Mesendoderm (in vitro differentiated cells): ENCODE data around the gene KRT77.

Experiments used
- DNase-seq: peaks from one replicate; pipeline ENCODE4 v3.0.0; 2013
- H2AK5ac ChIP-seq: 2 replicates; pipeline ENCODE4 v1.6.1; 2013; ENCODE audit warnings: low read length, inconsistent platforms
- H2BK120ac ChIP-seq: 2 replicates; pipeline ENCODE4 v1.6.1; 2013; ENCODE audit warnings: low read depth, mild to moderate bottlenecking, low read length, moderate library complexity, mixed read lengths
- H2BK15ac ChIP-seq: replicated peaks from 2 replicates; pipeline ENCODE4 v1.6.1; 2013; ENCODE audit warnings: low read depth, mild to moderate bottlenecking, moderate library complexity
- H2BK5ac ChIP-seq: 2 replicates; pipeline ENCODE4 v1.6.1; 2013; ENCODE audit warnings: low read length, inconsistent platforms
- H3K18ac ChIP-seq: 2 replicates; pipeline ENCODE4 v1.6.1; 2013; ENCODE audit warnings: mild to moderate bottlenecking, low read length, mixed read lengths
- H3K23ac ChIP-seq: one replicate; pipeline ENCODE4 v1.6.1; 2013; ENCODE audit warnings: low read length
- H3K27ac ChIP-seq: 2 replicates; pipeline ENCODE4 v1.5.1; 2013; ENCODE audit warnings: low read depth, mild to moderate bottlenecking, inconsistent platforms, low read length, moderate library complexity
- H3K27me3 ChIP-seq: 2 replicates; pipeline ENCODE4 v1.6.1; 2013; ENCODE audit warnings: low read length, control low read depth, mild to moderate bottlenecking, inconsistent platforms; ENCODE audit not compliant: insufficient read depth, poor library complexity
- H3K36me3 ChIP-seq: 2 replicates; pipeline ENCODE4 v1.6.1; 2013; ENCODE audit warnings: low read length, inconsistent platforms; ENCODE audit not compliant: control insufficient read depth, insufficient read depth
- H3K4ac ChIP-seq: one replicate; pipeline ENCODE4 v1.6.1; 2013; ENCODE audit warnings: low read depth, mild to moderate bottlenecking, low read length, moderate library complexity
- H3K4me1 ChIP-seq: 2 replicates; pipeline ENCODE4 v1.6.1; 2013; ENCODE audit warnings: low read depth, low read length, inconsistent platforms; ENCODE audit not compliant: control insufficient read depth
- H3K4me2 ChIP-seq: 2 replicates; pipeline ENCODE4 v1.6.1; 2013; ENCODE audit warnings: low read length
- H3K4me3 ChIP-seq: 2 replicates; pipeline ENCODE4 v1.5.1; 2013; ENCODE audit warnings: mild to moderate bottlenecking, low read length
- H3K56ac ChIP-seq: one replicate; pipeline ENCODE4 v1.6.1; 2013; ENCODE audit warnings: low read length
- H3K79me1 ChIP-seq: 2 replicates; pipeline ENCODE4 v1.6.1; 2013; ENCODE audit warnings: low read length, inconsistent platforms
- H3K79me2 ChIP-seq: 2 replicates; pipeline ENCODE4 v1.6.1; 2013; ENCODE audit warnings: mild to moderate bottlenecking, low read length; ENCODE audit not compliant: control insufficient read depth, insufficient read depth
- H3K9ac ChIP-seq: 2 replicates; pipeline ENCODE4 v1.6.1; 2013; ENCODE audit warnings: low read length, inconsistent platforms
- H4K5ac ChIP-seq: one replicate; pipeline ENCODE4 v1.6.1; 2013; ENCODE audit warnings: low read length
- H4K8ac ChIP-seq: one replicate; pipeline ENCODE4 v1.6.1; 2013; ENCODE audit warnings: low read depth, mild to moderate bottlenecking, control low read depth, low read length, moderate library complexity
- WGBS: extraction: QIAGEN DNeasy Blood & Tissue Kit; methylation state at CpG from one replicate; pipeline ENCODE4 v1.1.7; 2013; ENCODE audit warnings: low lambda C conversion rate, missing lambda C conversion rate; ENCODE audit not compliant: insufficient coverage; ENCODE audit errors: extremely low coverage; 5-methylcytosine and 5-hydroxymethylcytosine counted together

The KRT77 gene

GRCh38 chr12:52680363-52680762, 23.0 kb downstream of the KRT77 start, which contains the start of gene KRT1:
KRT1 (minus strand) TSS chr12:52680407; CDS start chr12:52680348, 59 bp downstream.
- DNase-seq, result no peak
- Histone ChIP-seq H3K79me1 (no peaks in the 10 kb centered on the region), H3K23ac (no peak within 1 kb of the TSS), H4K8ac (no peak within 1 kb of the TSS), H3K27me3 (no peaks in the 10 kb centered on the region), H2BK120ac (no peak within 1 kb of the TSS), H3K4me1 (no peaks in the 10 kb centered on the region), H3K18ac (no peak within 1 kb of the TSS), H3K79me2 (no peaks in the 10 kb centered on the region), H3K4me2 (no peak within 1 kb of the TSS), H2AK5ac (no peak within 1 kb of the TSS), H3K9ac (no peak within 1 kb of the TSS), H2BK5ac (no peak within 1 kb of the TSS), H3K4ac (no peak within 1 kb of the TSS), H3K27ac (no peak within 1 kb of the TSS), H2BK15ac (no peak within 1 kb of the TSS), H4K5ac (no peak within 1 kb of the TSS), H3K56ac (no peak within 1 kb of the TSS), H3K36me3 (no peaks in the 10 kb centered on the region), H3K4me3 (no peak within 1 kb of the TSS)
- WGBS, result no CpG with 5 or more reads among the region's 3 CpGs

- Histone ChIP-seq H3K4me3 (no peak overlapping the region), H3K56ac (no peak overlapping the region), H3K79me2 (no peaks in the 10 kb centered on the region), H3K23ac (no peak overlapping the region), H2BK120ac (no peak overlapping the region), H4K8ac (no peak overlapping the region), H3K4ac (no peak overlapping the region), H3K18ac (no peak overlapping the region), H4K5ac (no peak overlapping the region), H3K36me3 (no peaks in the 10 kb centered on the region), H3K4me2 (no peak overlapping the region), H2BK5ac (no peak overlapping the region), H2BK15ac (no peak overlapping the region), H2AK5ac (no peak overlapping the region), H3K27me3 (no peaks in the 10 kb centered on the region), H3K4me1 (no peaks in the 10 kb centered on the region), H3K9ac (no peak overlapping the region), H3K27ac (no peak overlapping the region), H3K79me1 (no peaks in the 10 kb centered on the region)
- DNase-seq, result no peak
- WGBS, result no CpG with 5 or more reads among the region's 5 CpGs
Measured at GRCh38 chr12:52679875-52680274, 23.4 kb downstream of the KRT77 start.

- no peak overlapping the region for H3K27ac ChIP-seq
- H3K9ac ChIP-seq, result no peak overlapping the region
- H3K23ac ChIP-seq, result no peak overlapping the region
- H4K8ac ChIP-seq, result no peak overlapping the region
- H3K79me2 ChIP-seq, result no peaks in the 10 kb centered on the region
- no peak overlapping the region for H3K56ac ChIP-seq
- no peak overlapping the region for H2BK15ac ChIP-seq
- no peak overlapping the region for H2BK5ac ChIP-seq
- no peak overlapping the region for H2BK120ac ChIP-seq
- no peaks in the 10 kb centered on the region for H3K79me1 ChIP-seq
- H3K4me2 ChIP-seq, result no peak overlapping the region
- no peak overlapping the region for H3K18ac ChIP-seq
- WGBS, result no CpG with 5 or more reads among the region's 1 CpG
- H3K4me3 ChIP-seq, result no peak overlapping the region
- H3K36me3 ChIP-seq, result no peaks in the 10 kb centered on the region
- H3K4me1 ChIP-seq, result no peaks in the 10 kb centered on the region
- peaks cover 1% of the 10 kb centered on the region for H3K27me3 ChIP-seq
- no peak overlapping the region for H3K4ac ChIP-seq
- DNase-seq, result no peak
- H2AK5ac ChIP-seq, result no peak overlapping the region
- H4K5ac ChIP-seq, result no peak overlapping the region
Measured at GRCh38 chr12:52677671-52678070, 25.7 kb downstream of the KRT77 start.

- no peak overlapping the region for H4K8ac ChIP-seq
- H3K18ac ChIP-seq, result no peak overlapping the region
- no peak overlapping the region for H4K5ac ChIP-seq
- no peak for DNase-seq
- no peak overlapping the region for H3K56ac ChIP-seq
- H2BK120ac ChIP-seq, result no peak overlapping the region
- no peak overlapping the region for H2AK5ac ChIP-seq
- no peak overlapping the region for H3K4me3 ChIP-seq
- H3K36me3 ChIP-seq, result no peaks in the 10 kb centered on the region
- H3K4me2 ChIP-seq, result no peak overlapping the region
- no CpG with 5 or more reads among the region's 5 CpGs for WGBS
- no peak overlapping the region for H3K9ac ChIP-seq
- no peak overlapping the region for H3K23ac ChIP-seq
- H3K27me3 ChIP-seq, result peaks cover 1% of the 10 kb centered on the region
- H3K79me1 ChIP-seq, result no peaks in the 10 kb centered on the region
- no peaks in the 10 kb centered on the region for H3K79me2 ChIP-seq
- no peaks in the 10 kb centered on the region for H3K4me1 ChIP-seq
- H2BK15ac ChIP-seq, result no peak overlapping the region
- no peak overlapping the region for H3K4ac ChIP-seq
- H3K27ac ChIP-seq, result no peak overlapping the region
- no peak overlapping the region for H2BK5ac ChIP-seq
Measured at GRCh38 chr12:52677126-52677525, 26.2 kb downstream of the KRT77 start.

- no peak overlapping the region for H2BK15ac ChIP-seq
- no peak overlapping the region for H2AK5ac ChIP-seq
- no peak overlapping the region for H3K23ac ChIP-seq
- no peak overlapping the region for H3K4ac ChIP-seq
- no peaks in the 10 kb centered on the region for H3K36me3 ChIP-seq
- H3K18ac ChIP-seq, result no peak overlapping the region
- peaks cover 3% of the 10 kb centered on the region for H3K27me3 ChIP-seq
- H3K4me2 ChIP-seq, result no peak overlapping the region
- no peak overlapping the region for H2BK5ac ChIP-seq
- no peak overlapping the region for H4K5ac ChIP-seq
- WGBS, result no CpG with 5 or more reads among the region's 7 CpGs
- no peak for DNase-seq
- H3K9ac ChIP-seq, result no peak overlapping the region
- H3K56ac ChIP-seq, result no peak overlapping the region
- no peak overlapping the region for H3K4me3 ChIP-seq
- H3K79me1 ChIP-seq, result no peaks in the 10 kb centered on the region
- H3K4me1 ChIP-seq, result no peaks in the 10 kb centered on the region
- H4K8ac ChIP-seq, result no peak overlapping the region
- no peak overlapping the region for H2BK120ac ChIP-seq
- H3K27ac ChIP-seq, result no peak overlapping the region
- no peaks in the 10 kb centered on the region for H3K79me2 ChIP-seq
Measured at GRCh38 chr12:52676163-52676562, 27.2 kb downstream of the KRT77 start.

- H3K18ac ChIP-seq, result no peak overlapping the region
- H3K4me2 ChIP-seq, result no peak overlapping the region
- H3K23ac ChIP-seq, result no peak overlapping the region
- no peaks in the 10 kb centered on the region for H3K79me1 ChIP-seq
- H4K5ac ChIP-seq, result no peak overlapping the region
- no peak overlapping the region for H2BK5ac ChIP-seq
- no peak for DNase-seq
- no peak overlapping the region for H3K4ac ChIP-seq
- no peak overlapping the region for H3K9ac ChIP-seq
- H3K27me3 ChIP-seq, result peaks cover 3% of the 10 kb centered on the region
- H3K79me2 ChIP-seq, result no peaks in the 10 kb centered on the region
- H2AK5ac ChIP-seq, result no peak overlapping the region
- H3K4me1 ChIP-seq, result no peaks in the 10 kb centered on the region
- no peak overlapping the region for H3K27ac ChIP-seq
- no CpG with 5 or more reads among the region's 28 CpGs for WGBS
- H2BK15ac ChIP-seq, result no peak overlapping the region
- H4K8ac ChIP-seq, result no peak overlapping the region
- no peak overlapping the region for H2BK120ac ChIP-seq
- no peak overlapping the region for H3K56ac ChIP-seq
- H3K4me3 ChIP-seq, result no peak overlapping the region
- no peaks in the 10 kb centered on the region for H3K36me3 ChIP-seq
Measured at GRCh38 chr12:52675301-52675701, 28.0 kb downstream of the KRT77 start.
